Astrocyte (in vitro differentiated cells and primary cell): ENCODE measurements around the gene ST3GAL6. TPM values are rescaled to one million over a fixed set of nuclear protein-coding genes. Genes with fewer than 3 reads are reported as not detected.

Experiments used
- DNase-seq: peaks from one replicate; pipeline ENCODE4 v3.0.0-alpha.2; 2010; ENCODE audit warnings: low read depth
- FAIRE-seq: peaks from 2 replicates; lab custom pipeline; 2011; peaks lifted over from hg19 to GRCh38; lab: Jason Lieb, UNC
- H2AFZ ChIP-seq: 2 replicates; pipeline ENCODE4 v1.6.0; 2012; ENCODE audit warnings: low read depth, low read length, inconsistent platforms
- H3K27ac ChIP-seq: 2 replicates; pipeline ENCODE4 v1.5.1; 2011; ENCODE audit warnings: low read depth, low read length, inconsistent platforms
- H3K27me3 ChIP-seq: 2 replicates; pipeline ENCODE4 v1.6.0; 2011; ENCODE audit warnings: low read length, inconsistent platforms; ENCODE audit not compliant: insufficient read depth
- H3K36me3 ChIP-seq: 2 replicates; pipeline ENCODE4 v1.5.1; 2011; ENCODE audit warnings: low read length, inconsistent platforms; ENCODE audit not compliant: insufficient read depth
- H3K4me1 ChIP-seq: 2 replicates; pipeline ENCODE4 v1.5.1; 2011; ENCODE audit warnings: low read length, inconsistent platforms; ENCODE audit not compliant: insufficient read depth
- H3K4me2 ChIP-seq: 2 replicates; pipeline ENCODE4 v1.6.0; 2012; ENCODE audit warnings: low read length, inconsistent platforms
- H3K4me3 ChIP-seq: 2 replicates; pipeline ENCODE4 v1.5.1; 2011; ENCODE audit warnings: low read depth, mild to moderate bottlenecking, low read length, inconsistent platforms; ENCODE audit not compliant: insufficient read depth
- H3K79me2 ChIP-seq: 2 replicates; pipeline ENCODE4 v1.6.0; 2012; ENCODE audit warnings: mild to moderate bottlenecking, low read length, inconsistent platforms; ENCODE audit not compliant: insufficient read depth
- H3K9ac ChIP-seq: 2 replicates; pipeline ENCODE4 v1.6.0; 2012; ENCODE audit warnings: mild to moderate bottlenecking, low read length, inconsistent platforms
- H3K9me3 ChIP-seq: 2 replicates; pipeline ENCODE4 v1.5.1; 2012; ENCODE audit warnings: low read depth, mild to moderate bottlenecking, low read length, inconsistent platforms; ENCODE audit not compliant: insufficient read depth
- H4K20me1 ChIP-seq: 2 replicates; pipeline ENCODE4 v1.6.0; 2012; ENCODE audit warnings: low read length, inconsistent platforms; ENCODE audit not compliant: insufficient read depth
- H3K27ac Mint-ChIP-seq: one replicate; pipeline ENCODE4 v1.8.0; 2021; ENCODE audit warnings: mild to moderate bottlenecking, mixed read lengths; ENCODE audit not compliant: unreplicated experiment
- H3K27me3 Mint-ChIP-seq: one replicate; pipeline ENCODE4 v1.8.0; 2021; ENCODE audit warnings: low read depth, mixed read lengths; ENCODE audit not compliant: unreplicated experiment
- H3K36me3 Mint-ChIP-seq: one replicate; pipeline ENCODE4 v1.8.0; 2021; ENCODE audit warnings: low read depth, mixed read lengths; ENCODE audit not compliant: unreplicated experiment
- H3K4me1 Mint-ChIP-seq: one replicate; pipeline ENCODE4 v1.8.0; 2021; ENCODE audit warnings: low read depth, mixed read lengths; ENCODE audit not compliant: unreplicated experiment
- H3K4me3 Mint-ChIP-seq: one replicate; pipeline ENCODE4 v1.8.0; 2021; ENCODE audit warnings: mild to moderate bottlenecking, moderate library complexity, mixed read lengths; ENCODE audit not compliant: unreplicated experiment
- H3K9me3 Mint-ChIP-seq: one replicate; pipeline ENCODE4 v1.8.0; 2021; ENCODE audit warnings: mild to moderate bottlenecking, mixed read lengths; ENCODE audit not compliant: unreplicated experiment
- CTCF ChIP-seq: IDR thresholded peaks from 2 replicates; pipeline ENCODE4 v1.5.1; 2011; ENCODE audit warnings: low read depth, mild to moderate bottlenecking, inconsistent platforms, low read length, moderate library complexity; ENCODE audit not compliant: insufficient read depth
- EZH2 ChIP-seq: IDR thresholded peaks from 2 replicates; pipeline ENCODE4 v1.6.1; 2012; ENCODE audit warnings: mild to moderate bottlenecking, low read length, inconsistent platforms; ENCODE audit not compliant: insufficient read depth
- total RNA-seq: library from RNA; stranded (reverse); gene quantifications from 2 replicates; pipeline ENCODE4 v1.2.1, GENCODE V29; 2021

Gene ST3GAL6
- total RNA-seq, 1 donor from 2014 or later, result 4.8 TPM

GRCh38 chr3:98750276-98750919 is 12.7 kb upstream of the ST3GAL6 start:
- H3K27me3 ChIP-seq, result no peaks in the 10 kb centered on the region
- no peaks in the 10 kb centered on the region for H3K9me3 ChIP-seq
- Mint-ChIP-seq H3K36me3 (no peaks in the 10 kb centered on the region), H3K4me3 (no peak overlapping the region), H3K9me3 (no peaks in the 10 kb centered on the region), H3K4me1 (peaks cover 12% of the 10 kb centered on the region), H3K27ac (no peak overlapping the region), H3K27me3 (no peaks in the 10 kb centered on the region)
- H3K4me2 ChIP-seq, result no peak overlapping the region
- no peak for TF ChIP-seq EZH2
- TF ChIP-seq CTCF, result no peak
- H3K27ac ChIP-seq, result no peak overlapping the region
- H3K4me3 ChIP-seq, result no peak overlapping the region
- no peaks in the 10 kb centered on the region for H3K79me2 ChIP-seq
- no peak overlapping the region for H2AFZ ChIP-seq
- H3K36me3 ChIP-seq, result no peaks in the 10 kb centered on the region
- H4K20me1 ChIP-seq, result no peaks in the 10 kb centered on the region
- FAIRE-seq (no peak), DNase-seq (no peak)
- H3K9ac ChIP-seq, result no peak overlapping the region
- peaks cover 5% of the 10 kb centered on the region for H3K4me1 ChIP-seq

GRCh38 chr3:98754483-98754882 is 8.7 kb upstream of the ST3GAL6 start:
- no peak overlapping the region for H3K27ac Mint-ChIP-seq
- DNase-seq (no peak), FAIRE-seq (no peak)
- H3K79me2 ChIP-seq, result no peaks in the 10 kb centered on the region
- no peaks in the 10 kb centered on the region for H3K36me3 Mint-ChIP-seq
- H3K9ac ChIP-seq, result no peak overlapping the region
- H3K4me1 Mint-ChIP-seq, result peaks cover 5% of the 10 kb centered on the region
- no peaks in the 10 kb centered on the region for H3K27me3 Mint-ChIP-seq
- TF ChIP-seq CTCF (no peak), EZH2 (no peak)
- H3K4me3 ChIP-seq, result no peak overlapping the region
- H3K9me3 ChIP-seq, result no peaks in the 10 kb centered on the region
- H4K20me1 ChIP-seq, result no peaks in the 10 kb centered on the region
- H3K4me1 ChIP-seq, result no peaks in the 10 kb centered on the region
- no peak overlapping the region for H3K27ac ChIP-seq
- H3K36me3 ChIP-seq, result no peaks in the 10 kb centered on the region
- H3K4me3 Mint-ChIP-seq, result no peak overlapping the region
- H3K4me2 ChIP-seq, result peak overlapping the region; percentile 7
- no peaks in the 10 kb centered on the region for H3K27me3 ChIP-seq
- H2AFZ ChIP-seq, result no peak overlapping the region
- H3K9me3 Mint-ChIP-seq, result no peaks in the 10 kb centered on the region

DNA sequence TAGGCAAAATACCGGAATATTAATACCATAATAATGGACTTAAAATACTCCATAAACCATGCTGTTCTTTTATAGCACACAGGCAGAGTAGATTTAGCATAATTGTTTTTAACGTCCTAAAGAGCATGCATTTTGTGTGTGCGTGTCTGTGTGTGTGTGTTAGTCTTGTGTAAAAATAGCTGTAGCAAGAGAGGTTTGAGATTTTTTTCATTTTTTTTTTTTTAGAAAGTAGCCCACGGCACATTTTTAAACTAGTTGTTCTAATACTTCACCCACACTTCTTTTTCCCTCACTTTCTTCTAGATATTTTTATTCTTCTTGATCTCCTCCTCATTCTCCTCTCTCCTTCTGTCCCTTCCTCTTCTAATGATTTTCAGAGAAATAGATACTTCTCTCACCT is 7.5 kb upstream of the ST3GAL6 start:
- H3K27me3 ChIP-seq, result no peaks in the 10 kb centered on the region
- H3K4me1 ChIP-seq, result no peaks in the 10 kb centered on the region
- H4K20me1 ChIP-seq, result no peaks in the 10 kb centered on the region
- no peak overlapping the region for H3K4me3 Mint-ChIP-seq
- H3K9me3 Mint-ChIP-seq, result no peaks in the 10 kb centered on the region
- H3K27ac Mint-ChIP-seq, result no peak overlapping the region
- H3K4me1 Mint-ChIP-seq, result peaks cover 2% of the 10 kb centered on the region
- H3K27me3 Mint-ChIP-seq, result no peaks in the 10 kb centered on the region
- H3K4me2 ChIP-seq, result no peak overlapping the region
- H3K36me3 ChIP-seq, result no peaks in the 10 kb centered on the region
- FAIRE-seq (no peak), DNase-seq (no peak)
- H2AFZ ChIP-seq, result no peak overlapping the region
- no peak overlapping the region for H3K9ac ChIP-seq
- H3K9me3 ChIP-seq, result no peaks in the 10 kb centered on the region
- no peak overlapping the region for H3K27ac ChIP-seq
- H3K79me2 ChIP-seq, result no peaks in the 10 kb centered on the region
- no peak overlapping the region for H3K4me3 ChIP-seq
- TF ChIP-seq EZH2, result no peak
- TF ChIP-seq CTCF, result no peak
- H3K36me3 Mint-ChIP-seq, result no peaks in the 10 kb centered on the region
